ENCODE measurements around the gene DCHS2.

Gene DCHS2

DNA sequence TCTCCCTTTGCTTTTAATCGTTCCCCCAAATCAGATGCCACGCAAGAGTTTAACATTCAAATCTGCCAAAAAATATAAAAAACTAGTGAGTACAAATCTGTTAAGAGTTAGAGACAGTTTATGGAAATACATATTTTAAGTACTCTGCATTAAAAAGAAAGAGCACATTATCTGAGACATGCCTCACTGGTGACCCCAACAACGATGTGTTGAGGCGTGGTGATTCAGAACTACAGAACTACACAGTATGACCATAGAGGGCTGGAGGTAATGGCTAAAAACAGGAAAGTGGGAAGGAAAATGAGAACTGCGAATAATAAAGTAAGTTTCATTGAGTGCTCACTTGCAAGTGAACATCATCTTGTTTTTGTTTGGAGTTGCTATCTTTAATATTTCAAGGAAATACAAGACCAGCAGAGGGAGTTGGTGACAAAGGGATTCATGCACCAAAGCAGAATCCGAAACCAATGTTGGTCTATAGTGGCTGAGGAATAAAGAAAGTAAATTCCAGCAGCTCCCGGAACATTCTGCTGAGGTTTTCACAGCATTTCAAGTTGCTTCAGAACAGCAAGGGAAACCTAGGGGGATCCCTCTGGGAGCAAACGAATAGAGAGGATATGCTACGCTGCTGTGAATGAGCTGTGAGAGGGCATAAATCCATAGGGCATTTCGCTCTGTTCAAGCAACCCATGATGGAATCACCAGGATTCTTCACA lies 92.2 kb downstream of the DCHS2 start:
- Histone ChIP-seq H3K79me2 (ENCODE audit: control insufficient read depth, insufficient read depth, low read length) (no peaks in the 10 kb centered on the region), H3K23ac (ENCODE audit: low read length) (no peak overlapping the region), H3K79me1 (ENCODE audit: low read length) (no peaks in the 10 kb centered on the region), H3K36me3 (ENCODE audit: control insufficient read depth, insufficient read depth, low read length) (no peaks in the 10 kb centered on the region), H3K9ac (ENCODE audit: low read length) (no peak overlapping the region), H3K4me2 (ENCODE audit: low read length) (no peak overlapping the region), H3K4me1 (ENCODE audit: control insufficient read depth, low read depth, low read length) (no peaks in the 10 kb centered on the region), H3K4ac (ENCODE audit: low read depth, low read length) (no peak overlapping the region), H2BK120ac (ENCODE audit: low read depth, low read length) (no peak overlapping the region), H3K27ac (ENCODE audit: low read depth, low read length) (no peak overlapping the region), H4K5ac (ENCODE audit: low read length) (no peak overlapping the region), H2AK5ac (ENCODE audit: low read length) (no peak overlapping the region), H3K18ac (ENCODE audit: low read length) (no peak overlapping the region), H3K27me3 (ENCODE audit: insufficient read depth, low read length, poor library complexity) (no peaks in the 10 kb centered on the region), H2BK5ac (ENCODE audit: low read length) (no peak overlapping the region), H2BK15ac (replicated peaks; ENCODE audit: low read depth) (no peak overlapping the region), H3K56ac (ENCODE audit: low read length) (no peak overlapping the region), H3K4me3 (ENCODE audit: low read length) (no peak overlapping the region), H4K8ac (ENCODE audit: low read depth, low read length) (no peak overlapping the region)
- DNase-seq: peak; percentile 51
- no CpG with 5 or more reads among the region's 10 CpGs for WGBS (ENCODE audit: extremely low coverage, insufficient coverage, low lambda C conversion rate)

DNA sequence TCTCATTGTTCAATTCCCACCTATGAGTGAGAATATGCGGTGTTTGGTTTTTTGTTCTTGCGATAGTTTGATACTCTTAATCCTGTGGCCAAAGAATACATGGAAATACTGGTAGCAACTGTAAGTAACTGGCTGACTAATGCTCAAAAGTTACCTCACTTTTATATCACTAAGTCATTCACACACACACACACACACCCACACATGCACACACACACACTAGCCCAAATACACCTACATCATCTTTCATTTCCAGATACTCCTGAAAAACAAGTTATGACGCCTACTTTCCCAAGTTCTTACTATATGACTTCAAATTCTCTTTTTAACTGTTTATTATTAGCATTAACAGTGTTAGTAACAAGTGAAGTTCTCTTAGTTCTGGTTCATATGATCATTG lies 101.3 kb downstream of the DCHS2 start:
- no peak overlapping the region for H2BK15ac ChIP-seq (replicated peaks; ENCODE audit: low read depth)
- no peak overlapping the region for H4K8ac ChIP-seq (ENCODE audit: low read depth, low read length)
- no peak overlapping the region for H4K5ac ChIP-seq (ENCODE audit: low read length)
- no peak overlapping the region for H2AK5ac ChIP-seq (ENCODE audit: low read length)
- H2BK5ac ChIP-seq (ENCODE audit: low read length): no peak overlapping the region
- no peaks in the 10 kb centered on the region for H3K4me1 ChIP-seq (ENCODE audit: control insufficient read depth, low read depth, low read length)
- H3K79me1 ChIP-seq (ENCODE audit: low read length): no peaks in the 10 kb centered on the region
- no peak overlapping the region for H3K18ac ChIP-seq (ENCODE audit: low read length)
- no peak overlapping the region for H3K4me2 ChIP-seq (ENCODE audit: low read length)
- H3K79me2 ChIP-seq (ENCODE audit: control insufficient read depth, insufficient read depth, low read length): no peaks in the 10 kb centered on the region
- no CpG with 5 or more reads among the region's 3 CpGs for WGBS (ENCODE audit: extremely low coverage, insufficient coverage, low lambda C conversion rate)
- H2BK120ac ChIP-seq (ENCODE audit: low read depth, low read length): no peak overlapping the region
- H3K4ac ChIP-seq (ENCODE audit: low read depth, low read length): no peak overlapping the region
- no peak for DNase-seq
- H3K27me3 ChIP-seq (ENCODE audit: insufficient read depth, low read length, poor library complexity): no peaks in the 10 kb centered on the region
- no peak overlapping the region for H3K4me3 ChIP-seq (ENCODE audit: low read length)
- H3K27ac ChIP-seq (ENCODE audit: low read depth, low read length): no peak overlapping the region
- no peak overlapping the region for H3K56ac ChIP-seq (ENCODE audit: low read length)
- no peak overlapping the region for H3K9ac ChIP-seq (ENCODE audit: low read length)
- H3K23ac ChIP-seq (ENCODE audit: low read length): no peak overlapping the region
- no peaks in the 10 kb centered on the region for H3K36me3 ChIP-seq (ENCODE audit: control insufficient read depth, insufficient read depth, low read length)

DNA sequence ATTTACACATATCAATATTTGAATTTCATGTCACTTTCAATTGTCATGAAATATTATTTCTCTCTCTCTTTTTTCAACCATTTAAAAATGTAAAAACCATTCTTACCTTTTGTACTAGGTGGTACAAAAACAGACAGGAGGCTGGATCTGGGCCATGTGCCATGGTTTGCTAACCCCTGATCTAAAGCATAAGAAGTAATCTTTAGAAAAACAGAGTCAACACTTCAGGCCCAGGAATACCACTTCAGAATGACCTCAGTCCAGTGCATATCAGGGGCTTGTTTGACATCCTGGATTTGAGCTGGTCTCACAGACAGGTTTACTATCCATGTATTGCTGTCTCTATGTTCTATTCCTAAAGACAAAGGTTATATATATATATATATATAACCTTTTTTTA lies 102.5 kb downstream of the DCHS2 start:
- H3K18ac ChIP-seq (ENCODE audit: low read length): no peak overlapping the region
- no peak for DNase-seq
- no peaks in the 10 kb centered on the region for H3K79me1 ChIP-seq (ENCODE audit: low read length)
- no peak overlapping the region for H4K8ac ChIP-seq (ENCODE audit: low read depth, low read length)
- no peaks in the 10 kb centered on the region for H3K27me3 ChIP-seq (ENCODE audit: insufficient read depth, low read length, poor library complexity)
- H3K4me1 ChIP-seq (ENCODE audit: control insufficient read depth, low read depth, low read length): no peaks in the 10 kb centered on the region
- no peak overlapping the region for H3K56ac ChIP-seq (ENCODE audit: low read length)
- H3K23ac ChIP-seq (ENCODE audit: low read length): no peak overlapping the region
- H2BK120ac ChIP-seq (ENCODE audit: low read depth, low read length): no peak overlapping the region
- H3K36me3 ChIP-seq (ENCODE audit: control insufficient read depth, insufficient read depth, low read length): no peaks in the 10 kb centered on the region
- H3K4ac ChIP-seq (ENCODE audit: low read depth, low read length): no peak overlapping the region
- H3K79me2 ChIP-seq (ENCODE audit: control insufficient read depth, insufficient read depth, low read length): no peaks in the 10 kb centered on the region
- H2BK15ac ChIP-seq (replicated peaks; ENCODE audit: low read depth): no peak overlapping the region
- no peak overlapping the region for H3K4me3 ChIP-seq (ENCODE audit: low read length)
- no peak overlapping the region for H3K27ac ChIP-seq (ENCODE audit: low read depth, low read length)
- no peak overlapping the region for H3K9ac ChIP-seq (ENCODE audit: low read length)
- H3K4me2 ChIP-seq (ENCODE audit: low read length): no peak overlapping the region
- H2AK5ac ChIP-seq (ENCODE audit: low read length): no peak overlapping the region
- H4K5ac ChIP-seq (ENCODE audit: low read length): no peak overlapping the region
- no peak overlapping the region for H2BK5ac ChIP-seq (ENCODE audit: low read length)

DNA sequence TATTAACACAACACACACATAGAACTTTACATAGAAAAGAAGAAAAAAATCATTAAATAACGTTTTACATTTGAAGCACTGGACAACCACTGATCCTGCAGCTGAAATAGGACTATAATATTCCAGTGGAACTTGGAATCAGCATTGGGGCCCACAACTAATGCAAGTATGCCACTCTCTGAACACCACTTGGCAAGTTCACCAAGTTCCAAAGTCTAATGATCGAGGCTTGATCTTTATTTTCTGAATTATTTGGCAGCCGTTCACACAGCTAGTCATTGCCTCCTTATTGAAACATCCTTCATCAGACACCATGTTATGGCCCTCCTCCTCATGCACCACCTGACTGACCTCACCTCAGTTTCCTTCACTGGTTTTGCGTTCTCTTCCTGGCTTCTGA lies 107.6 kb downstream of the DCHS2 start:
- H3K23ac ChIP-seq (ENCODE audit: low read length): no peak overlapping the region
- no peak overlapping the region for H2AK5ac ChIP-seq (ENCODE audit: low read length)
- no peak overlapping the region for H2BK5ac ChIP-seq (ENCODE audit: low read length)
- no peaks in the 10 kb centered on the region for H3K36me3 ChIP-seq (ENCODE audit: control insufficient read depth, insufficient read depth, low read length)
- no peak overlapping the region for H3K4ac ChIP-seq (ENCODE audit: low read depth, low read length)
- no peak overlapping the region for H3K9ac ChIP-seq (ENCODE audit: low read length)
- H3K4me3 ChIP-seq (ENCODE audit: low read length): no peak overlapping the region
- no peaks in the 10 kb centered on the region for H3K4me1 ChIP-seq (ENCODE audit: control insufficient read depth, low read depth, low read length)
- no peak overlapping the region for H4K8ac ChIP-seq (ENCODE audit: low read depth, low read length)
- H3K4me2 ChIP-seq (ENCODE audit: low read length): no peak overlapping the region
- no peak for DNase-seq
- WGBS (ENCODE audit: extremely low coverage, insufficient coverage, low lambda C conversion rate): no CpG with 5 or more reads among the region's 4 CpGs
- no peak overlapping the region for H3K56ac ChIP-seq (ENCODE audit: low read length)
- no peak overlapping the region for H2BK120ac ChIP-seq (ENCODE audit: low read depth, low read length)
- H3K79me1 ChIP-seq (ENCODE audit: low read length): no peaks in the 10 kb centered on the region
- no peak overlapping the region for H4K5ac ChIP-seq (ENCODE audit: low read length)
- H3K18ac ChIP-seq (ENCODE audit: low read length): no peak overlapping the region
- H3K27ac ChIP-seq (ENCODE audit: low read depth, low read length): no peak overlapping the region
- H3K27me3 ChIP-seq (ENCODE audit: insufficient read depth, low read length, poor library complexity): no peaks in the 10 kb centered on the region
- H2BK15ac ChIP-seq (replicated peaks; ENCODE audit: low read depth): no peak overlapping the region
- no peaks in the 10 kb centered on the region for H3K79me2 ChIP-seq (ENCODE audit: control insufficient read depth, insufficient read depth, low read length)

DNA sequence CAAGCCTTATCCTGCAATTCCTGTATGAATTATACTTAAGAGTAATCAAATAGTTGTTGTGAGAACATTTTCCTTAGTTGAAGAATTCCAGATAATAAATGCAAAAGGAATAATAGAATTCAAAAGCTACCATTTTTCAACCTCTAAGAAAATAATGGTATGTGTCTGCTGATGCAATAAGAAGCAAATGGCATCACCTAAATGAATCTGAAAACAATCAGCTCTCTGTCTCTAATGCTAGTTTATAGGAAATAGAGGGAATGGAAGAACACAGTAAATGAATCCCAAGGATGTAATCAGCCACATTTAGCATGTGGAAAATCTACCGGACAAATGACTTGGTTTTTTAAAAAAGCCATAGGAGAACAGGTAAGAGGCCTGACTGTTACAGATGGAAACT lies 115.1 kb downstream of the DCHS2 start:
- H4K5ac ChIP-seq (ENCODE audit: low read length): no peak overlapping the region
- H2BK15ac ChIP-seq (replicated peaks; ENCODE audit: low read depth): no peak overlapping the region
- H3K4me2 ChIP-seq (ENCODE audit: low read length): no peak overlapping the region
- H3K9ac ChIP-seq (ENCODE audit: low read length): no peak overlapping the region
- H2AK5ac ChIP-seq (ENCODE audit: low read length): no peak overlapping the region
- no peaks in the 10 kb centered on the region for H3K4me1 ChIP-seq (ENCODE audit: control insufficient read depth, low read depth, low read length)
- H2BK120ac ChIP-seq (ENCODE audit: low read depth, low read length): no peak overlapping the region
- H3K4ac ChIP-seq (ENCODE audit: low read depth, low read length): no peak overlapping the region
- H3K27ac ChIP-seq (ENCODE audit: low read depth, low read length): no peak overlapping the region
- no peak overlapping the region for H2BK5ac ChIP-seq (ENCODE audit: low read length)
- H3K79me1 ChIP-seq (ENCODE audit: low read length): no peaks in the 10 kb centered on the region
- no peak for DNase-seq
- no peak overlapping the region for H3K23ac ChIP-seq (ENCODE audit: low read length)
- H3K27me3 ChIP-seq (ENCODE audit: insufficient read depth, low read length, poor library complexity): no peaks in the 10 kb centered on the region
- H3K79me2 ChIP-seq (ENCODE audit: control insufficient read depth, insufficient read depth, low read length): no peaks in the 10 kb centered on the region
- no peak overlapping the region for H3K56ac ChIP-seq (ENCODE audit: low read length)
- no peak overlapping the region for H3K4me3 ChIP-seq (ENCODE audit: low read length)
- no peak overlapping the region for H3K18ac ChIP-seq (ENCODE audit: low read length)
- H3K36me3 ChIP-seq (ENCODE audit: control insufficient read depth, insufficient read depth, low read length): no peaks in the 10 kb centered on the region
- no peak overlapping the region for H4K8ac ChIP-seq (ENCODE audit: low read depth, low read length)
- WGBS (ENCODE audit: extremely low coverage, insufficient coverage, low lambda C conversion rate): no CpG with 5 or more reads among the region's 1 CpG

DNA sequence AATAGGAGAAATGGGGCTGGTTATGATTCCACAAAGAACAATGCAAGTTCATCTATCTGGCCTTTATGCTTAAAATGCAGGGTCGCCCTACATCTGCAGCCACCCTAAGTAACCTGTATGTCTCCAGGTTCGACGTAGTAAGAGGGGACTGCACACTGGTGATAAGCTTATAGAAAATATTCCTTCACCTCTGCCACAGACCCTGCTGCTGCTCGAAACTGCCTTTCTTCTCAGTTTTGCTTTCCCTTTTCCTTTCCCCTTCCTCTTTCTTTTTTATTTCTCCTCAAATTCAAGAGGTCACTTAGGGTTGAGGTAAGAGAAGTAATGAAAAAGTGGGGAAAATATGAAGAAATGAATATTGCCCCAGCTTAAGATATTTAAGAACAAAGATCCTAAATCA lies 123.5 kb downstream of the DCHS2 start:
- Histone ChIP-seq H3K56ac (ENCODE audit: low read length) (no peak overlapping the region), H4K8ac (ENCODE audit: low read depth, low read length) (no peak overlapping the region), H3K27ac (ENCODE audit: low read depth, low read length) (no peak overlapping the region), H3K18ac (ENCODE audit: low read length) (no peak overlapping the region), H3K9ac (ENCODE audit: low read length) (no peak overlapping the region), H3K4me3 (ENCODE audit: low read length) (no peak overlapping the region), H3K4ac (ENCODE audit: low read depth, low read length) (no peak overlapping the region), H3K79me2 (ENCODE audit: control insufficient read depth, insufficient read depth, low read length) (no peaks in the 10 kb centered on the region), H3K4me2 (ENCODE audit: low read length) (no peak overlapping the region), H3K23ac (ENCODE audit: low read length) (no peak overlapping the region), H3K79me1 (ENCODE audit: low read length) (no peaks in the 10 kb centered on the region), H3K27me3 (ENCODE audit: insufficient read depth, low read length, poor library complexity) (no peaks in the 10 kb centered on the region), H3K4me1 (ENCODE audit: control insufficient read depth, low read depth, low read length) (no peaks in the 10 kb centered on the region), H2AK5ac (ENCODE audit: low read length) (no peak overlapping the region), H4K5ac (ENCODE audit: low read length) (no peak overlapping the region), H2BK15ac (replicated peaks; ENCODE audit: low read depth) (no peak overlapping the region), H2BK5ac (ENCODE audit: low read length) (no peak overlapping the region), H3K36me3 (ENCODE audit: control insufficient read depth, insufficient read depth, low read length) (no peaks in the 10 kb centered on the region), H2BK120ac (ENCODE audit: low read depth, low read length) (no peak overlapping the region)
- WGBS (ENCODE audit: extremely low coverage, insufficient coverage, low lambda C conversion rate): no CpG with 5 or more reads among the region's 4 CpGs
- DNase-seq: no peak

Data from mesendoderm (in vitro differentiated cells).